Retina (tissue), 1 donor: ENCODE results near the gene SV2C.
"Not testable (repeated sequence)": the region's sequence is repeated elsewhere in the genome, so short reads cannot be mapped to it uniquely, and the experiment has no call there.

ENCODE experiments used
- DNase-seq: peaks from one replicate; pipeline ENCODE4 v3.0.0-alpha.2; 2016

Gene SV2C

GRCh38 chr5:76209297-76209696 lies 126.1 kb downstream of the SV2C start:
- no peak for DNase-seq

- no peak for DNase-seq
Observed at GRCh38 chr5:76210946-76211345, 127.8 kb downstream of the SV2C start.

- no peak for DNase-seq
Observed at GRCh38 chr5:76213858-76214257, 130.7 kb downstream of the SV2C start.

- peak; percentile 58 for DNase-seq
Observed at GRCh38 chr5:76216748-76217147, 133.6 kb downstream of the SV2C start.

GRCh38 chr5:76219636-76220035 lies 136.5 kb downstream of the SV2C start:
- DNase-seq, result no peak

GRCh38 chr5:76221311-76221710 lies 138.1 kb downstream of the SV2C start:
- no peak for DNase-seq

- no peak for DNase-seq
Observed at GRCh38 chr5:76222318-76222717, 139.1 kb downstream of the SV2C start.

- DNase-seq, result no peak
Observed at GRCh38 chr5:76223696-76224095, 140.5 kb downstream of the SV2C start.

- no peak for DNase-seq
Observed at GRCh38 chr5:76224898-76225297, 141.7 kb downstream of the SV2C start.

GRCh38 chr5:76225336-76225735 lies 142.2 kb downstream of the SV2C start:
- DNase-seq, result no peak

- no peak for DNase-seq
Observed at GRCh38 chr5:76229900-76230299, 146.7 kb downstream of the SV2C start.

- DNase-seq, result no peak
Observed at GRCh38 chr5:76230711-76231285, 147.6 kb downstream of the SV2C start.

GRCh38 chr5:76234665-76235064 lies 151.5 kb downstream of the SV2C start:
- DNase-seq, result no peak

GRCh38 chr5:76236684-76237083 lies 153.5 kb downstream of the SV2C start:
- DNase-seq, result no peak

- no peak for DNase-seq
Observed at GRCh38 chr5:76240336-76240735, 157.2 kb downstream of the SV2C start.

GRCh38 chr5:76242155-76242554 lies 159.0 kb downstream of the SV2C start:
- not testable (repeated sequence) for DNase-seq

- DNase-seq, result no peak
Observed at GRCh38 chr5:76245590-76245989, 162.4 kb downstream of the SV2C start.

- DNase-seq, result no peak
Observed at GRCh38 chr5:76249621-76250020, 166.4 kb downstream of the SV2C start.

- DNase-seq, result no peak
Observed at GRCh38 chr5:76250463-76250862, 167.3 kb downstream of the SV2C start.

GRCh38 chr5:76251656-76252055 lies 168.5 kb downstream of the SV2C start:
- DNase-seq, result no peak

- no peak for DNase-seq
Observed at GRCh38 chr5:76252437-76252836, 169.3 kb downstream of the SV2C start.

GRCh38 chr5:76256116-76256889 lies 173.1 kb downstream of the SV2C start:
- peak; percentile 78 for DNase-seq

- no peak for DNase-seq
Observed at GRCh38 chr5:76257225-76257833, 174.1 kb downstream of the SV2C start.

- DNase-seq, result no peak
Observed at GRCh38 chr5:76257897-76258296, 174.7 kb downstream of the SV2C start.
